HepG2 (cell line): ENCODE data around the gene CALN1. TPM values are rescaled to one million over a fixed set of nuclear protein-coding genes. Genes with fewer than 3 reads are reported as not detected.

ENCODE experiments used
- DMTF1 ChIP-seq: sonication (generic); formaldehyde crosslinking; IDR thresholded peaks from 2 replicates; pipeline ENCODE4 v1.4.0; 2020; ENCODE audit warnings: mild to moderate bottlenecking, missing genetic modification reagents
- FOXC1 ChIP-seq: sonication (generic); formaldehyde crosslinking; IDR thresholded peaks from 2 replicates; pipeline ENCODE4 v1.8.0; 2022; ENCODE audit warnings: mild to moderate bottlenecking, missing genetic modification reagents, borderline replicate concordance
- HNF4A ChIP-seq: sonication (generic); formaldehyde crosslinking; IDR thresholded peaks from 2 replicates; pipeline ENCODE4 v1.4.0; 2020; ENCODE audit warnings: missing genetic modification reagents
- PREB ChIP-seq: sonication (generic); formaldehyde crosslinking; IDR thresholded peaks from 2 replicates; pipeline ENCODE4 v1.4.0; 2020; ENCODE audit warnings: missing genetic modification reagents
- PRMT3 ChIP-seq: sonication (generic); formaldehyde crosslinking; IDR thresholded peaks from 2 replicates; pipeline ENCODE4 v1.8.1; 2022; ENCODE audit warnings: low read depth, mild to moderate bottlenecking, moderate library complexity, missing genetic modification reagents, borderline replicate concordance
- ZBTB2 ChIP-seq: sonication (generic); formaldehyde crosslinking; IDR thresholded peaks from 2 replicates; pipeline ENCODE4 v1.8.0; 2022; ENCODE audit warnings: low read depth, missing genetic modification reagents
- ZBTB33 ChIP-seq: sonication (generic); formaldehyde crosslinking; IDR thresholded peaks from 2 replicates; pipeline ENCODE4 v1.4.0; 2020; ENCODE audit warnings: missing genetic modification reagents
- ZBTB42 ChIP-seq: sonication (generic); formaldehyde crosslinking; IDR thresholded peaks from 2 replicates; pipeline ENCODE4 v1.5.0; 2020; ENCODE audit warnings: mild to moderate bottlenecking, missing genetic modification reagents
- ZNF234 ChIP-seq: sonication (generic); formaldehyde crosslinking; conservative IDR thresholded peaks from 2 replicates; pipeline ENCODE4 v1.5.1; 2020; ENCODE audit warnings: mild to moderate bottlenecking, missing genetic modification reagents
- ZSCAN20 ChIP-seq: sonication (generic); formaldehyde crosslinking; IDR thresholded peaks from 2 replicates; pipeline ENCODE4 v1.4.0; 2020; ENCODE audit warnings: missing genetic modification reagents, mild to moderate bottlenecking, borderline replicate concordance
- polyA plus RNA-seq, 8 experiments: library from polyadenylated mRNA; depleted of rRNA in 3 of 8; stranded (reverse) in 7 of 8; unstranded in 1 of 8; fragments of >200 nt; fragmentation: Illumina TruSeq in 4 of 8; extraction: Trizol in 4 of 8; gene quantifications; 2 replicates each; pipeline versions ENCODE4 v1.2.1 to v1.2.3, GENCODE V29; 2011 to 2016; ENCODE audit warnings: low read depth in 4 of 8, missing spikeins in 1 of 8, mixed read lengths in 1 of 8; ENCODE audit not compliant: insufficient read depth in 1 of 8
- total RNA-seq, 5 experiments: library from RNA; depleted of rRNA; stranded (reverse); fragments of >200 nt; fragmentation: Illumina TruSeq; extraction: Trizol; gene quantifications; 2 replicates each; pipeline ENCODE4 v1.2.3, GENCODE V29; 2016; ENCODE audit warnings: low read depth in 1 of 5

The CALN1 gene
- total and polyA plus RNA-seq, 2 of the 13 experiments (the other 11 are each of a cell fraction or from before 2014, with no cell fraction given), result not detected

GRCh38 chr7:72326365-72326764 is 85.8 kb downstream of the CALN1 start (continued):
- TF ChIP-seq DMTF1 (no peak), ZBTB2 (CRISPR knock-in tag) (no peak), PRMT3 (no peak), PREB (CRISPR knock-in tag) (no peak), FOXC1 (CRISPR knock-in tag) (no peak), ZNF234 (CRISPR knock-in tag) (no peak), ZSCAN20 (no peak), ZBTB42 (no peak), ZBTB33 (CRISPR knock-in tag) (no peak), HNF4A (CRISPR knock-in tag) (no peak)
